ENCODE data around the gene SORL1-AS1.

GRCh38 chr11:121431820-121432526 lies 20.8 kb downstream of the SORL1-AS1 start:
- TF ChIP-seq CTCF (IDR thresholded peaks at IDR 0.05) (no peak), POLR2A (IDR thresholded peaks at IDR 0.05) (no peak)
